A673 (cell line): ENCODE data around the gene A1CF. TPM values are rescaled to one million over a fixed set of nuclear protein-coding genes. Genes with fewer than 3 reads are reported as not detected.
"Not testable (repeated sequence)": the region's sequence is repeated elsewhere in the genome, so short reads cannot be mapped to it uniquely, and the experiment has no call there.

Experiments
- BruUV-seq: library from RNA; stranded (reverse); fragments of 400-500 nt; replicated peaks from 2 replicates; lab custom pipeline; 2021; lab: Mats Ljungman, UMichigan
- CTCF ChIA-PET: fragments of 300-600 bp; sonication (Branson Sonifier 250); formaldehyde crosslinking; loops from one replicate; lab custom pipeline; 2022; ENCODE audit warnings: antibody characterized with exemption; lab: Charles Lee
- POLR2A ChIA-PET: fragments of 300-600 bp; sonication (Branson Sonifier 250); formaldehyde crosslinking; loops from one replicate; lab custom pipeline; 2022; ENCODE audit warnings: antibody characterized with exemption; ENCODE audit not compliant: low non-redundant PET; lab: Charles Lee
- DNase-seq: peaks from one replicate; pipeline ENCODE4 v3.0.0-alpha.2; 2015; ENCODE audit warnings: low spot score
- H3K27ac ChIP-seq: fragments of 200-600 bp; sonication (generic); 2 replicates; pipeline ENCODE4 v1.5.1; 2016; ENCODE audit warnings: mixed run types, low read depth, mild to moderate bottlenecking, mixed read lengths, antibody characterized with exemption, low read length; ENCODE audit not compliant: poor library complexity, severe bottlenecking
- H3K27me3 ChIP-seq: fragments of 200-600 bp; sonication (generic); replicated peaks from 2 replicates; pipeline ENCODE4 v1.6.1; 2017; ENCODE audit warnings: mixed run types, low read depth, mild to moderate bottlenecking, mixed read lengths, antibody characterized with exemption, low read length; ENCODE audit not compliant: insufficient read depth, poor library complexity
- H3K36me3 ChIP-seq: fragments of 200-600 bp; sonication (generic); 2 replicates; pipeline ENCODE4 v1.6.1; 2016; ENCODE audit warnings: mixed run types, mild to moderate bottlenecking, mixed read lengths, antibody characterized with exemption, low read length; ENCODE audit not compliant: insufficient read depth, poor library complexity, severe bottlenecking
- H3K4me1 ChIP-seq: fragments of 200-600 bp; sonication (generic); 2 replicates; pipeline ENCODE4 v1.6.1; 2017; ENCODE audit warnings: mixed run types, mild to moderate bottlenecking, mixed read lengths, antibody characterized with exemption, low read length; ENCODE audit not compliant: insufficient read depth, poor library complexity, severe bottlenecking
- H3K4me3 ChIP-seq: fragments of 200-600 bp; sonication (generic); 2 replicates; pipeline ENCODE4 v1.5.1; 2016; ENCODE audit warnings: low read depth, mixed run types, mild to moderate bottlenecking, mixed read lengths, low read length; ENCODE audit not compliant: poor library complexity, severe bottlenecking
- H3K9me3 ChIP-seq: fragments of 200-600 bp; sonication (generic); 2 replicates; pipeline ENCODE4 v1.6.1; 2016; ENCODE audit warnings: mixed run types, low read depth, mild to moderate bottlenecking, mixed read lengths, antibody characterized with exemption, low read length; ENCODE audit not compliant: poor library complexity, severe bottlenecking
- intact Hi-C: fragments of 100-400 bp; cut with micrococcal nuclease; formaldehyde crosslinking; loops from one replicate; pipeline ENCODE4 v1.10.0; 2022; ENCODE audit not compliant: unreplicated experiment
- total RNA-seq: library from RNA; stranded (reverse); gene quantifications from 2 replicates; pipeline ENCODE4 v1.2.3, GENCODE V29; 2021
- TF ChIP-seq, protein P1 (sequence below): fragments of 300-800, 200-600 bp; sonication (generic); conservative IDR thresholded peaks from 2 replicates; pipeline ENCODE4 v1.5.1; 2017; ENCODE audit warnings: low read depth, mild to moderate bottlenecking, antibody characterized with exemption, low read length, moderate library complexity, mixed read lengths

Gene A1CF
- total RNA-seq, 1 experiment from 2014 or later, result not detected

DNA sequence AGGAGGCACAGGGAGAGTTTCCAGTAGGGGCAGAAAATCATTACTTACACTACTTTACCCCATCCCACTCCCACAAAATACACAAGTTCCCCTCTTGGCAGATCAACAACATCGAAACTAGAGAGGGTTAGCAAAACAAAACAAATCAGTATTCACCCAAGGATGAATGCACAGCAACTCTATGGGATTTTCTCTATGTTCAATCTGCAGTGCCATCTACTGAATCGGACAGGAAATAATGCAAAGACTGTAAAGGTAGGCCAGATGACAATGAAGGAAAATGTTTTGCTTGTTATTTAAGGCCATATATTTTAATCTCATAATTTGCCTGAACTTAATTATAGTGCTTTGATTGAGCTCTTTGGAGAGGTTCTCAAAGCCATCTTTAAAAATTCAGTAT lies 110.6 kb downstream of the A1CF start:
- H3K27ac ChIP-seq, intact Hi-C loops, BruUV-seq: not testable (repeated sequence)

DNA sequence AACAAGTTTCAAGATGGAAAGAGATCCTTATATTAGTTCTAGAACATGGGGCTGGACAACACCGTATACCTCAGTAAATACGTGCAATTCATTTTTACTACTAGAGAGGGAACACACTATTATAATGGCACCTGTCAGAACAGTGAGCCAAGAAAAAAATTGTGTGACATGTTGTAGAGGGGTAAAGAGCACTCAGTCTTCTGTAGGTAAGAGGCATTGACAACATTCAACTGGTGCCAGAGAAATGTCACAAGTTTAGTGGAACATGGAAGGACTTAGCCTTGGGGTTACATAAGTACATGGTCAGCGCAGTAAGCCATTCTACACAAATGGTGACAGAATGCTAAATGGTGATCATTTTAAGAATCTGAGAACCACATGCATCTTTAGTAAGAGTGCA lies 113.4 kb downstream of the A1CF start:
- POLR2A ChIA-PET, intact Hi-C loops, BruUV-seq, DNase-seq, H3K36me3 ChIP-seq, H3K4me3 ChIP-seq, H3K27ac ChIP-seq, CTCF ChIA-PET, H3K4me1 ChIP-seq, H3K27me3 ChIP-seq, H3K9me3 ChIP-seq: not testable (repeated sequence)

More for the DNA sequence above, 110.6 kb downstream of the A1CF start:
- TF ChIP-seq, protein P1, sequence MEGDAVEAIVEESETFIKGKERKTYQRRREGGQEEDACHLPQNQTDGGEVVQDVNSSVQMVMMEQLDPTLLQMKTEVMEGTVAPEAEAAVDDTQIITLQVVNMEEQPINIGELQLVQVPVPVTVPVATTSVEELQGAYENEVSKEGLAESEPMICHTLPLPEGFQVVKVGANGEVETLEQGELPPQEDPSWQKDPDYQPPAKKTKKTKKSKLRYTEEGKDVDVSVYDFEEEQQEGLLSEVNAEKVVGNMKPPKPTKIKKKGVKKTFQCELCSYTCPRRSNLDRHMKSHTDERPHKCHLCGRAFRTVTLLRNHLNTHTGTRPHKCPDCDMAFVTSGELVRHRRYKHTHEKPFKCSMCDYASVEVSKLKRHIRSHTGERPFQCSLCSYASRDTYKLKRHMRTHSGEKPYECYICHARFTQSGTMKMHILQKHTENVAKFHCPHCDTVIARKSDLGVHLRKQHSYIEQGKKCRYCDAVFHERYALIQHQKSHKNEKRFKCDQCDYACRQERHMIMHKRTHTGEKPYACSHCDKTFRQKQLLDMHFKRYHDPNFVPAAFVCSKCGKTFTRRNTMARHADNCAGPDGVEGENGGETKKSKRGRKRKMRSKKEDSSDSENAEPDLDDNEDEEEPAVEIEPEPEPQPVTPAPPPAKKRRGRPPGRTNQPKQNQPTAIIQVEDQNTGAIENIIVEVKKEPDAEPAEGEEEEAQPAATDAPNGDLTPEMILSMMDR, result 0 out of 2 replicates have a peak, but pooled peaks have one; percentile 8
- H3K27me3 ChIP-seq, DNase-seq, CTCF ChIA-PET, H3K36me3 ChIP-seq, H3K4me3 ChIP-seq, H3K9me3 ChIP-seq, H3K4me1 ChIP-seq, POLR2A ChIA-PET: not testable (repeated sequence)

DNA sequence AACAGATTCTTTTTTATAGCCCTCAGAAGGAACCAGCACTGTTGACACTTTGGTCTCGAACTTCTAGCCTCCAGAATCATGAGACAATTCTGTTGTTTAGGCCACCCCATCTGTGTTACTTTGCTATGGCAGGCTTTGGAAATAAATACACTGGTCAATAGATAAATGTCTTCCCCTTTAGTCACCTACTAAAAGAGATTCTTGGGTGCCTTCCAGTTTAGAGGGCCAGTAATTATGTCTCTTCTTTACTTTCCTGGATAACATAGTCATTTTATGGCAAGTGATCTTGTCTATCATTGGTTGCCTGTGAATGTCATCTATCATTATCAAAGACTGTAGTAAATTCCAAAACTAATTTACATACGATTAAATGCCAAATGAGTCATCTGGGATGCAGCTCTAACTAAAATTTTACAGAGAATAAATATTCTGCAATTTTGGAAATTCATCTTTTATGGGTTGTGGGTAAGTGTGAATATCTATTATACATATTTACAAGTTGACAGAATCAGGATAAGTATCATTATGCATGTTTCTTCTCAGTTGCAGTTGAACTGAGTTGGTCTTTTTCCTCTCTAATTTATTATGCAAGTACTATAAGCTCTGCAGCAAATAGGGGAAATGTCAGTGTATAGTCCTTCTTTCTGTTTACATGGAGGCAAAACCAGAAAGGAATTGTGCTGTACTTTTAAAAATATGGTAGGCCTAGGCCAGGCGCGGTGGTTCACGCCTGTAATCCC lies 118.5 kb downstream of the A1CF start:
- POLR2A ChIA-PET, H3K4me3 ChIP-seq, H3K27me3 ChIP-seq, H3K9me3 ChIP-seq, H3K27ac ChIP-seq, H3K4me1 ChIP-seq, CTCF ChIA-PET, BruUV-seq, H3K36me3 ChIP-seq: not testable (repeated sequence)
- peak; percentile 60 for DNase-seq
- intact Hi-C loops, result loop anchor here (10.0 kb wide), 1 partner anchor 592 kb away; no protein-coding TSS in a partner anchor

Other genes with a start within 250 kb of the A1CF start
- gene ASAH2B, start 145.7 kb downstream of the A1CF start, total RNA-seq, result 5.3 and 6.8 TPM in 2 replicates
- gene PRKG1, start 188.9 kb upstream of the A1CF start, total RNA-seq, result 0.17 and 0.58 TPM in 2 replicates